Breast epithelium (tissue), 3 donors: Measurements from ENCODE around the gene MICALL2.

Source experiments
- CTCF ChIP-seq, 3 donors: fragments of 450-650 bp; IDR thresholded peaks; one replicate each; pipeline ENCODE4 v1.5.1; 2016 to 2017; ENCODE audit warnings: antibody characterized with exemption in 3 of 3, mild to moderate bottlenecking in 3 of 3, moderate library complexity in 3 of 3
- POLR2AphosphoS5 ChIP-seq, 3 donors: sonication (generic); formaldehyde crosslinking; IDR thresholded peaks; one replicate each; pipeline ENCODE4 v1.6.1; 2017; ENCODE audit warnings: antibody characterized with exemption in 3 of 3

- TF ChIP-seq CTCF (IDR thresholded peaks at IDR 0.05), result no peak
- no peak for TF ChIP-seq POLR2AphosphoS5 (IDR thresholded peaks at IDR 0.05)
These were observed 42.4 kb upstream of the MICALL2 start for GRCh38 chr7:1501487-1502270.
